Esophagus muscularis mucosa (tissue), 3 donors: ENCODE measurements around the gene EFCAB11.

Experiments
- CTCF ChIP-seq, 3 experiments: fragments of 200-600 bp in 2 of 3; fragments of 450-650 bp in 1 of 3; sonication (generic) in 2 of 3; IDR thresholded peaks; one replicate each; pipeline ENCODE4 v1.5.1; 2017 to 2019; ENCODE audit warnings: antibody characterized with exemption in 3 of 3, mild to moderate bottlenecking in 2 of 3, moderate library complexity in 1 of 3
- POLR2A ChIP-seq: fragments of 450-650 bp; IDR thresholded peaks from one replicate; pipeline ENCODE4 v1.6.1; 2017; ENCODE audit warnings: antibody characterized with exemption, moderate library complexity, mild to moderate bottlenecking, low read depth
- POLR2AphosphoS5 ChIP-seq, 2 donors: sonication (generic); formaldehyde crosslinking; IDR thresholded peaks; one replicate each; pipeline ENCODE4 v1.6.1; 2017; ENCODE audit warnings: antibody characterized with exemption in 2 of 2

- TF ChIP-seq CTCF (IDR thresholded peaks at IDR 0.05) (no peak), POLR2A (no peak), POLR2AphosphoS5 (IDR thresholded peaks at IDR 0.05) (no peak)
Measured at GRCh38 chr14:89833661-89834060, 120.9 kb downstream of the EFCAB11 start.
